Measurements from ENCODE around the gene HEXD. TPM values are rescaled to one million over a fixed set of nuclear protein-coding genes. Genes with fewer than 3 reads are reported as not detected.

Gene HEXD
- total and polyA plus RNA-seq, 2 donors (not counting 3 experiments of a cell fraction or from before 2014, with no cell fraction given), result 12.9 to 18.6 TPM

GRCh38 chr17:82434216-82434565 lies 16.0 kb downstream of the HEXD start:
- intact Hi-C loops (cut with micrococcal nuclease), result no loop called here
- ChIA-PET POLR2A (no interaction called here), CTCF (no interaction called here)
- BruUV-seq (replicated peaks), result no TSS peak
- H3K4me1 ChIP-seq (ENCODE audit: control insufficient read depth, extremely low read depth, insufficient read depth, low read length), result no peaks in the 10 kb centered on the region
- H2AFZ ChIP-seq (ENCODE audit: low read depth, low read length), result no peak overlapping the region
- H3K79me2 ChIP-seq (ENCODE audit: control insufficient read depth, insufficient read depth, low read length), result no peaks in the 10 kb centered on the region
- H3K27me3 ChIP-seq (ENCODE audit: control insufficient read depth in 2 of 2, insufficient read depth in 2 of 2, low read length in 2 of 2), result no peaks in the 10 kb centered on the region
- DNase-seq (ENCODE audit: low read depth, low spot score) (no peak), FAIRE-seq (no peak)
- no peak overlapping the region for H3K4me3 ChIP-seq (replicated peaks in 1 of 3; ENCODE audit: insufficient read depth in 1 of 3, low read depth in 1 of 3, low read length in 3 of 3)
- H3K27ac ChIP-seq (ENCODE audit: insufficient read depth, low read depth, low read length), result no peak overlapping the region
- no peaks in the 10 kb centered on the region for H3K36me3 ChIP-seq (ENCODE audit: control insufficient read depth in 2 of 2, extremely low read depth in 1 of 2, insufficient read depth in 2 of 2, low read length in 2 of 2)
- dilution Hi-C loops (cut with MboI; ENCODE audit: extremely low pct_ligation_motif_present, low sequenced_read_pairs), result no loop called here
- no peaks in the 10 kb centered on the region for H3K9me1 ChIP-seq (replicated peaks; ENCODE audit: control insufficient read depth, extremely low read depth, insufficient read depth, low read length)
- H3K4me2 ChIP-seq (ENCODE audit: insufficient read depth, low read length), result no peak overlapping the region
- H3K9ac ChIP-seq (replicated peaks; ENCODE audit: extremely low read depth, insufficient read depth, low read length), result no peak overlapping the region
- TF ChIP-seq POLR2AphosphoS5 (IDR thresholded peaks at IDR 0.05; ENCODE audit: insufficient read depth, low read depth, low read length) (no peak), MYC (IDR thresholded peaks at IDR 0.05; ENCODE audit: low read depth, low read length) (no peak), CTCF (IDR thresholded peaks at IDR 0.05; ENCODE audit: extremely low read depth in 1 of 2, insufficient read depth in 1 of 2, low read depth in 1 of 2, low read length in 2 of 2) (no peak), EZH2 (IDR thresholded peaks at IDR 0.05; ENCODE audit: borderline replicate concordance, low read depth, low read length, severe bottlenecking) (no peak), FOS (IDR thresholded peaks at IDR 0.05; ENCODE audit: borderline replicate concordance, insufficient read depth, low read length) (no peak), GATA2 (IDR thresholded peaks at IDR 0.05; ENCODE audit: insufficient read depth, insufficient read length, low read depth, low read length) (no peak), POLR2A (IDR thresholded peaks at IDR 0.05; ENCODE audit: low read depth, low read length) (no peak), JUN (IDR thresholded peaks at IDR 0.05; ENCODE audit: borderline replicate concordance, insufficient read depth, insufficient read length, low read depth) (no peak)
- TF ChIP-seq, protein P1, sequence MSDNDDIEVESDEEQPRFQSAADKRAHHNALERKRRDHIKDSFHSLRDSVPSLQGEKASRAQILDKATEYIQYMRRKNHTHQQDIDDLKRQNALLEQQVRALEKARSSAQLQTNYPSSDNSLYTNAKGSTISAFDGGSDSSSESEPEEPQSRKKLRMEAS (IDR thresholded peaks at IDR 0.05; ENCODE audit: insufficient read depth, insufficient read length), result no peak
- no peaks in the 10 kb centered on the region for H4K20me1 ChIP-seq (replicated peaks; ENCODE audit: control insufficient read depth, extremely low read depth, insufficient read depth, low read length)
- no peaks in the 10 kb centered on the region for H3K9me3 ChIP-seq (replicated peaks; ENCODE audit: control insufficient read depth, insufficient read depth, low read length)

Measured in endothelial cell of umbilical vein (primary cell).